ENCODE results near the gene GTF3C5.

GRCh38 chr9:133088756-133089155, 58.0 kb downstream of the GTF3C5 start:
- TF ChIP-seq TOX (CRISPR knock-in tag; IDR thresholded peaks at IDR 0.05; ENCODE audit: borderline replicate concordance) (no peak), ARNTL (CRISPR knock-in tag; IDR thresholded peaks at IDR 0.05; ENCODE audit: borderline replicate concordance, low read depth) (no peak), SNAI2 (CRISPR knock-in tag; IDR thresholded peaks at IDR 0.05) (no peak), TCF4 (CRISPR knock-in tag; IDR thresholded peaks at IDR 0.05; ENCODE audit: borderline replicate concordance) (no peak), BACH2 (CRISPR knock-in tag; IDR thresholded peaks at IDR 0.05; ENCODE audit: borderline replicate concordance) (no peak), PPARA (CRISPR knock-in tag; IDR thresholded peaks at IDR 0.05; ENCODE audit: borderline replicate concordance) (no peak), RARB (CRISPR knock-in tag; IDR thresholded peaks at IDR 0.05) (no peak)

Measured in SK-N-SH treated with all-trans-retinoic acid at 6 μM for 48 hours (cell line).